Lower leg skin (tissue), 3 donors: ENCODE results near the gene MAP3K20.

Experiments
- POLR2A ChIP-seq, 2 donors: fragments of 450-650 bp; IDR thresholded peaks; one replicate each; pipeline ENCODE4 v1.6.1; 2016 to 2017; ENCODE audit warnings: antibody characterized with exemption in 2 of 2, mild to moderate bottlenecking in 1 of 2, moderate library complexity in 1 of 2
- TF ChIP-seq, protein P1 (sequence below), 3 donors: fragments of 450-650 bp; IDR thresholded peaks; one replicate each; pipeline ENCODE4 v1.5.1; 2016; ENCODE audit warnings: antibody characterized with exemption in 3 of 3, mild to moderate bottlenecking in 3 of 3, moderate library complexity in 2 of 3

GRCh38 chr2:173099804-173100203 is 24.2 kb downstream of the MAP3K20 start:
- TF ChIP-seq, protein P1, sequence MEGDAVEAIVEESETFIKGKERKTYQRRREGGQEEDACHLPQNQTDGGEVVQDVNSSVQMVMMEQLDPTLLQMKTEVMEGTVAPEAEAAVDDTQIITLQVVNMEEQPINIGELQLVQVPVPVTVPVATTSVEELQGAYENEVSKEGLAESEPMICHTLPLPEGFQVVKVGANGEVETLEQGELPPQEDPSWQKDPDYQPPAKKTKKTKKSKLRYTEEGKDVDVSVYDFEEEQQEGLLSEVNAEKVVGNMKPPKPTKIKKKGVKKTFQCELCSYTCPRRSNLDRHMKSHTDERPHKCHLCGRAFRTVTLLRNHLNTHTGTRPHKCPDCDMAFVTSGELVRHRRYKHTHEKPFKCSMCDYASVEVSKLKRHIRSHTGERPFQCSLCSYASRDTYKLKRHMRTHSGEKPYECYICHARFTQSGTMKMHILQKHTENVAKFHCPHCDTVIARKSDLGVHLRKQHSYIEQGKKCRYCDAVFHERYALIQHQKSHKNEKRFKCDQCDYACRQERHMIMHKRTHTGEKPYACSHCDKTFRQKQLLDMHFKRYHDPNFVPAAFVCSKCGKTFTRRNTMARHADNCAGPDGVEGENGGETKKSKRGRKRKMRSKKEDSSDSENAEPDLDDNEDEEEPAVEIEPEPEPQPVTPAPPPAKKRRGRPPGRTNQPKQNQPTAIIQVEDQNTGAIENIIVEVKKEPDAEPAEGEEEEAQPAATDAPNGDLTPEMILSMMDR (IDR thresholded peaks at IDR 0.05): no peak
- TF ChIP-seq POLR2A (IDR thresholded peaks at IDR 0.05): no peak
